NCI-H128 (cell line): Measurements from ENCODE around the gene ATP8B4.

Source experiments
- DNase-seq: peaks from one replicate; lab custom pipeline; 2025; ENCODE audit not compliant: unreplicated experiment; lab: John Stamatoyannopoulos, UW

ATP8B4 gene

GRCh38 chr15:49900006-49900902 lies 218.8 kb downstream of the ATP8B4 start:
- no peak for DNase-seq

DNA sequence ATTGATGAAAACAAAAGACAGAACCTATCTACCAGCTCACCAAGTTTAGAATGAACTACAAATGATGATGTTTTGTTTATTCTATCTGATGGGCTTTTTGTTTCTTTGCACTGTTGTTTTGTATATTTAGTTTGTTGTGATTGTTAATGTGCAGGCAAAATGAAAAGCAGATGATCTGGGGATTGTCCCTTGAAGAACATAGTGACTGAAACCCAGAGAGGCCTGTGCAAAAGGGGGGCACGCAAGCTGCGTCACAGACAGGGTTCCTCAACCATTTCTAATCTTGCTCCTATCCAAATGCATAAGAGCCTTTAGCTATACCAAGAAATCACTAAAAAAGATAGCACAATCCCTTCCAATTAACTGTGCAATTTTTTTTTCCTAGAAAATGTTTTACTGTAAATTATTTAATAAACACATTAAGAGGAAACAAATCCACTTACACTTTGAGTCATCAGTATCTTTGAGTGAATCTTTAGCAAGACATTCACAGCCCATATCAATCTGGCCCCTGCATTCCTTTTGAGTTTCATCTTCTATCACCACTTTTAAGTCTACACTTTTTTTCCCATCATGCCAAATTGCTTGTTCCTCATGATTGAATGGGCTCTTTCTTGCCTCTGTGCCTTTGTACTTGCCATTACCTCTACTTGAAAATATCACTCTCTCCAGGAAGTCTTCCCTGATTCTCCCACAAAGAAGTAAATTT lies 220.3 kb downstream of the ATP8B4 start:
- no peak for DNase-seq

DNA sequence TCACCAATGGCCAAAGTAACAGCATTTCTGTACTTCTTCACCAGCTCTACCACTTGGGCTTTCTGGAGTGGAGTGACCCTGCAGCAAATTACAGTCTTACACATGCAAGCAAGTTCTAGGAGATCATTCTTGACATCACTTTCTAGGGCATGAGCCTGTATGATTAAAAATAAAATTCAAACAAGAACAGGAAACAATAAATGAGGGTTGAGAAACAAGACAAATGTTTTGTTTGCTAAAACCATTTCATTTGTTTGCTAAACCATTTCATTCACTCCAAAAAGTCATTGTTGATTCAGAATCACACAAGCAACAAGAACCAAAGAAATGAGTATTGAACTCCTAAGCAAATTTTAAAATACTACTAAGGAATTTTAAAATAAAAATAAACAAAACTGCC lies 220.9 kb downstream of the ATP8B4 start:
- DNase-seq, result no peak

GRCh38 chr15:49895347-49896223 lies 223.4 kb downstream of the ATP8B4 start:
- no peak for DNase-seq

GRCh38 chr15:49890689-49891088 lies 228.3 kb downstream of the ATP8B4 start:
- DNase-seq, result no peak

- DNase-seq, result no peak
Measured at GRCh38 chr15:49889536-49889935, 229.5 kb downstream of the ATP8B4 start.

GRCh38 chr15:49888734-49889133 lies 230.3 kb downstream of the ATP8B4 start:
- DNase-seq, result no peak

- no peak for DNase-seq
Measured at GRCh38 chr15:49888323-49888693, 230.7 kb downstream of the ATP8B4 start.

- DNase-seq, result no peak
Measured at GRCh38 chr15:49887659-49888322, 231.2 kb downstream of the ATP8B4 start.

DNA sequence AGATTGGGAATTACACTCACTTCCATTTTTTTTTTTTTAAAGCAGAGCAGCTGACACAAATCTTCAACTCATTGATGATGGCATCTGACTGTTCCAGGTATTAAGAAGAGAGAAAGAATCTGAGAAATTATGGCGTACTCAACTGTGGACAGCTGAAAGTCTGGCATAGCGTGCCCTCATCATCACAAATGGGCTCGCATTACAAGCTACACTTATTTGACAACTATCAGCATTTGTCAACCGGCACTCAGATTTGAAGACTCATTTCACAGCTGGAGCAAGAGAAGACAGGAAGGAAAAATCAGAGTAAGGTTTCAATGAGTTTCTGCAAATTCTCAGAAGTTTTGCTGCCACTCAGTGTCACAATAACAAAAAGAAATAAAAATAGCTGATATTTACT lies 235.9 kb downstream of the ATP8B4 start:
- no peak for DNase-seq

- no peak for DNase-seq
Measured at GRCh38 chr15:49881866-49882265, 237.2 kb downstream of the ATP8B4 start.

- DNase-seq, result no peak
Measured at GRCh38 chr15:49881433-49881832, 237.6 kb downstream of the ATP8B4 start.

DNA sequence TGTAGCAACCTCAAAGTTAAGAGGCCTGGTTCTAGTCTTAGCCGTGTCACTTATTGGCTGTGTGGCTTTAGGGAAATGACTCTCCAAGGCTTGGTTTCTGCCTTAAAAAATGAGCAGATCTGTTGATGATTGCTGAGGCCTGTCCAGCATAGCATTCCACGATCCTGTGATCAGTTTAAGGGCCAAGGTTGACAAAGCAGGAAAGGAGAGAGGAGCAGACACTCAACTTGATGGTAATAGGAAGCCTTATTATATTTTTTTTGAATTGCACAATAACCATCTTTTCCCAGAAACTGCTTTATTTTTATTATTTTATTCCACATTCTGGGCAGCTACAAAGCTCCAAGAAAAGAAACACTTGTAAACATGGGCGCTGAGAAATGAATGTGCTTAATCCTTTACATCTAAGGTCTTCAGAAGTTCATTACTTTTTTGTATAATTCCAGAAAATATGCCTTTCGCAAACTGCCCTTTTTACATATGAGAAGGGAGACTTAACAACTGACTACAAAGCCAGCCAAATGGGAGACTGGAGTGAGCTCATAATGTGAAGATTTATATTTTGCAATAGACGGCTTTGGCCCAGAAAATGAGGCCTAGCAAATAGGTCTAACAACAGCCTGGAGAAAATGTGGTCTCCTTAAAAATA lies 241.0 kb downstream of the ATP8B4 start:
- no peak for DNase-seq

- DNase-seq, result no peak
Measured at GRCh38 chr15:49877117-49877872, 241.7 kb downstream of the ATP8B4 start.

DNA sequence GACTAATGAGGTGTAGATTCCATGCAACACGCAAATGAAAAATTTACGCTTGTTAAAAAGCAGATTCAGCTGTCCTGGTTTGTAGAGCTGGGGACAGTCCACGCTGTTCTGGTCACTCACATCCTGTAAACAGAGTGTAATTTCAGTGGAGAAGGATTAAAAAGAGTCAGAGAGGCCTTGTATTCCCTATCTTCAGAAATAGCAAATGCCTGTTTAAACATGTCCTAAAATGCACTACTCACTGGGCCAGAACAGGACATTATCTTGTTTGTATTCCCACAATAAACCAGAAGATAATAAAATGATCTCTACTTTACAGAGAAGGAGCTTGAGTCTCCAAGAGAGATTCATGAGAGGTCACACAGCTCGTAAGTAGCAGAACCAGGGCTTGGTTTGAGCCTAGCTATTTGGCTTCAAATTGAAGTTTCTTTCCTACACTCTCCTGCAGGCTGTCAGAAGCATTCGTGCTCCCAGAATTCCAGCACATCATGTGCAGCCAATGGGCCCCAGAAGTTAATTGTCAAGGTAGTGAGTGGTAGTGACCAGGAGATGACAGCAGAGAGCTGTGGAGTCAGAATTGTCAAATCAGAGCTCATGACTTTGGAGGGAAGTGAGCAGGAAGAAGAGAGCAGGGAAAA lies 242.5 kb downstream of the ATP8B4 start:
- DNase-seq, result no peak

- DNase-seq, result no peak
Measured at GRCh38 chr15:49875392-49875791, 243.6 kb downstream of the ATP8B4 start.

DNA sequence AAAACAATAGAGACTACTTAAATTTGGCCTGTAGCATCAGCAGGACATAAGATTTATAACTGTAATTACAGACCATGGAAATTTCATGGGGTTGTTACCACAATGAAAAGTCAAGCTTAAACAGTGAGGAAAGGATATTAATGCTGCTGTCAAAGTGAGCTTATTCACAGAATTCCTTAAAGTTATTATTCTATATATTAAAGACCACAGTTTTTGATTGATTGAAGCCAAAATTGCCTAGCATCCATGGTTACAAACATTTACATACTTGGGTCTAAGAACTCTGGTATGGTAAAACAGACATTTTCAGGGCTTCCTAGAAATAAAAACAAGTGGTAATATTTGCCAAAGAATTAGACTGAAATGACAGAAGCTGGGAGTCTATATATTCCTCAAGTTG lies 248.6 kb downstream of the ATP8B4 start:
- no peak for DNase-seq

GRCh38 chr15:49868348-49868747 lies 250.7 kb downstream of the ATP8B4 start:
- DNase-seq, result no peak
